MM.1S (cell line): ENCODE data around the gene SFRP2.

ENCODE experiments used
- DNase-seq: peaks from one replicate; pipeline ENCODE4 v3.0.0-alpha.2; 2015
- H2AFZ ChIP-seq: fragments of 300-600 bp; sonication (generic); 2 replicates; pipeline ENCODE4 v1.6.0; 2016; ENCODE audit warnings: antibody characterized with exemption, low read length
- H3F3A ChIP-seq: fragments of 300-600 bp; sonication (generic); 2 replicates; pipeline ENCODE4 v1.6.1; 2016; ENCODE audit warnings: mild to moderate bottlenecking, antibody characterized with exemption, low read length, moderate library complexity, mixed read lengths; ENCODE audit not compliant: insufficient read depth
- H3K27ac ChIP-seq: fragments of 300-600 bp; sonication (generic); 2 replicates; pipeline ENCODE4 v1.5.1; 2016; ENCODE audit warnings: mild to moderate bottlenecking, low read length
- H3K27me3 ChIP-seq: fragments of 300-600 bp; sonication (generic); replicated peaks from 2 replicates; pipeline ENCODE4 v1.6.0; 2016; ENCODE audit warnings: low read length; ENCODE audit not compliant: insufficient read depth
- H3K36me3 ChIP-seq: fragments of 300-600 bp; sonication (generic); replicated peaks from 2 replicates; pipeline ENCODE4 v1.6.1; 2016; ENCODE audit warnings: mild to moderate bottlenecking, low read length, mixed read lengths; ENCODE audit not compliant: insufficient read depth
- H3K4me1 ChIP-seq: fragments of 300-600 bp; sonication (generic); 2 replicates; pipeline ENCODE4 v1.6.1; 2016; ENCODE audit warnings: low read length, mixed read lengths
- H3K4me2 ChIP-seq: fragments of 300-600 bp; sonication (generic); 2 replicates; pipeline ENCODE4 v1.6.0; 2016; ENCODE audit warnings: low read depth, low read length
- H3K4me3 ChIP-seq: fragments of 300-600 bp; sonication (generic); 2 replicates; pipeline ENCODE4 v1.5.1; 2016; ENCODE audit warnings: low read length, mixed read lengths
- H3K79me2 ChIP-seq: fragments of 300-600 bp; sonication (generic); 2 replicates; pipeline ENCODE4 v1.6.1; 2016; ENCODE audit warnings: mixed run types, low read length, mixed read lengths
- H3K9ac ChIP-seq: fragments of 300-600 bp; sonication (generic); 2 replicates; pipeline ENCODE4 v1.6.1; 2016; ENCODE audit warnings: low read length, mixed read lengths
- H3K9me2 ChIP-seq: fragments of 300-600 bp; sonication (generic); replicated peaks from 2 replicates; pipeline ENCODE4 v1.6.1; 2016; ENCODE audit warnings: mild to moderate bottlenecking, low read length, mixed read lengths; ENCODE audit not compliant: insufficient read depth
- H3K9me3 ChIP-seq: fragments of 300-600 bp; sonication (generic); replicated peaks from 2 replicates; pipeline ENCODE4 v1.6.1; 2016; ENCODE audit warnings: mild to moderate bottlenecking, low read length, mixed read lengths; ENCODE audit not compliant: insufficient read depth
- H4K20me1 ChIP-seq: fragments of 300-600 bp; sonication (generic); 2 replicates; pipeline ENCODE4 v1.6.1; 2016; ENCODE audit warnings: mild to moderate bottlenecking, low read length, moderate library complexity, mixed read lengths; ENCODE audit not compliant: insufficient read depth
- CTCF ChIP-seq: fragments of 300-600 bp; sonication (generic); IDR thresholded peaks from 2 replicates; pipeline ENCODE4 v1.5.1; 2016; ENCODE audit warnings: antibody characterized with exemption, low read length, mixed read lengths
- EZH2 ChIP-seq: fragments of 300-600 bp; sonication (generic); optimal IDR thresholded peaks from 2 replicates; pipeline ENCODE3; 2017; ENCODE audit warnings: low read depth, mild to moderate bottlenecking, antibody characterized with exemption, low read length, mixed read lengths
- EZH2phosphoT487 ChIP-seq: fragments of 300-600 bp; sonication (generic); IDR thresholded peaks from 2 replicates; pipeline ENCODE4 v1.6.1; 2018; ENCODE audit warnings: antibody characterized with exemption, low read length

SFRP2 gene

GRCh38 chr4:153825691-153826090 is 36.8 kb upstream of the SFRP2 start:
- Histone ChIP-seq H3F3A (no peaks in the 10 kb centered on the region), H3K9ac (no peak overlapping the region), H3K79me2 (no peaks in the 10 kb centered on the region), H3K4me3 (no peak overlapping the region), H3K9me3 (no peaks in the 10 kb centered on the region), H3K27me3 (no peaks in the 10 kb centered on the region), H2AFZ (no peak overlapping the region), H4K20me1 (no peaks in the 10 kb centered on the region), H3K36me3 (no peaks in the 10 kb centered on the region), H3K9me2 (no peaks in the 10 kb centered on the region), H3K27ac (no peak overlapping the region), H3K4me2 (no peak overlapping the region), H3K4me1 (no peaks in the 10 kb centered on the region)
- DNase-seq, result no peak
- no peak for TF ChIP-seq CTCF
- TF ChIP-seq EZH2phosphoT487, result no peak
- no peak for TF ChIP-seq EZH2

DNA sequence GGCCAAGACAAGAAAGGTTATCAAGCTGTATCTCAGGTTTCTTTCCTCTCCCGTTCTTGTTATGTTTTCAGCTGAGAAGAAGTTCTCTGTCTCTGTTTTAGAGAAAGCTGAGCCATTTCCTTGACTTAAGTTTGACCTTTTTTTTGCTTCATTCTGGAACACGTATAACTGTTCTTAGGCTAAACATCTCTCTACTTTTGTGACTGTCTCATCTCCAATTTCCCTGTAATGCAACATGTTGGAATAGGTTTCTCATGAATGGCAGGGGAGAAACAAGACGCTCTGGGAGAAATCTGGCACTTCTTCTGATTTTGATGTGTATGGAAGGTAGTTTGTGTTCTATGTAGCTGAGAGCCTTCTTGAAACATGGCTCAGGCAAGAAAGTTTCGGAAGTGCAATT is 36.2 kb upstream of the SFRP2 start:
- H3K27ac ChIP-seq, result no peak overlapping the region
- H3K79me2 ChIP-seq, result no peaks in the 10 kb centered on the region
- no peak for TF ChIP-seq CTCF
- no peak for TF ChIP-seq EZH2
- no peak for TF ChIP-seq EZH2phosphoT487
- no peak overlapping the region for H3K4me3 ChIP-seq
- H4K20me1 ChIP-seq, result no peaks in the 10 kb centered on the region
- H2AFZ ChIP-seq, result no peak overlapping the region
- no peaks in the 10 kb centered on the region for H3K27me3 ChIP-seq
- H3F3A ChIP-seq, result no peaks in the 10 kb centered on the region
- H3K4me1 ChIP-seq, result no peaks in the 10 kb centered on the region
- H3K4me2 ChIP-seq, result no peak overlapping the region
- no peaks in the 10 kb centered on the region for H3K36me3 ChIP-seq
- no peak for DNase-seq
- no peaks in the 10 kb centered on the region for H3K9me2 ChIP-seq
- H3K9me3 ChIP-seq, result no peaks in the 10 kb centered on the region
- no peak overlapping the region for H3K9ac ChIP-seq

DNA sequence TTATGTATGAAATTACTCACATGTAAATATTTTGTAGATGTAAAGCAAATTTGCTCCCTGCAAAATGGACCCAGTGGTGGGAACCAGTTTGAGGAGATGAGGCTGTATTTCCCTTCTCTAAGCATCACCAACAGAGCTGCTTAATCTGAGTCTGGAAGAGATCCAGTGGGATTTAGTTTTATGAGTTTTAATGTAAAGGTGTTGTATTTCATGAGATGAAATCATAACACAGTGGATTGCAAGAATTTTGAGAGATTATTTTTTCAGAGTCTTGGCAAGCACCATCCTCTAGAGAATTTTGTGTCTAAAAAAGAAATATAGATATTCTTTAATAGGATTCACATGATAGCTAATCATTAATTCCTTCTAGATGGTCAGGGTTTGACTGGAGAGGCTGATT is 35.6 kb upstream of the SFRP2 start:
- Histone ChIP-seq H4K20me1 (no peaks in the 10 kb centered on the region), H3K9me3 (no peaks in the 10 kb centered on the region), H3K36me3 (no peaks in the 10 kb centered on the region), H3F3A (no peaks in the 10 kb centered on the region), H3K9me2 (no peaks in the 10 kb centered on the region), H3K27me3 (no peaks in the 10 kb centered on the region), H3K4me1 (no peaks in the 10 kb centered on the region), H3K27ac (no peak overlapping the region), H3K4me2 (no peak overlapping the region), H2AFZ (no peak overlapping the region), H3K9ac (no peak overlapping the region), H3K4me3 (no peak overlapping the region), H3K79me2 (no peaks in the 10 kb centered on the region)
- TF ChIP-seq CTCF, result no peak
- no peak for TF ChIP-seq EZH2
- TF ChIP-seq EZH2phosphoT487, result no peak
- no peak for DNase-seq

DNA sequence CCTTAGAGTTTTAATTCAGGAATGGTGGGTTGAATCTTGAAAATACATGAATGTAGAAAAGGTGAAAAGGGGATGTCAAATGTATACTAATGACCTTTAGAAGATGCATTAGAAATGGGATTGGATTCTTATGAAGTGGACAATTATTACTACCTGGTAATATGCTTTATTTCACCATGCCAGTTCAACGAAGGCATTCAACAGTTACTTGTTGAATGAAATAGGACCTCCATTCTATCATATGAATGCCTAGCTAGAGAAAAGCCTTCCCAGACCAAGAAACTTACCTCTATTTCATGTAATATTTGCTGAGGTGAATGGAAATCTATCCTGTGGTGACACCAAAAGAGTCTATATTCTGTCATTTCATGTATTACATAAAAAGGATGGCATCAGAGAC is 34.6 kb upstream of the SFRP2 start:
- H3F3A ChIP-seq, result no peaks in the 10 kb centered on the region
- H3K79me2 ChIP-seq, result no peaks in the 10 kb centered on the region
- H3K9ac ChIP-seq, result no peak overlapping the region
- no peak overlapping the region for H3K4me2 ChIP-seq
- TF ChIP-seq EZH2 (no peak), EZH2phosphoT487 (no peak), CTCF (no peak)
- no peak overlapping the region for H3K4me3 ChIP-seq
- H3K4me1 ChIP-seq, result no peaks in the 10 kb centered on the region
- no peak for DNase-seq
- no peak overlapping the region for H3K27ac ChIP-seq
- no peaks in the 10 kb centered on the region for H3K27me3 ChIP-seq
- H4K20me1 ChIP-seq, result no peaks in the 10 kb centered on the region
- H3K9me2 ChIP-seq, result no peaks in the 10 kb centered on the region
- no peaks in the 10 kb centered on the region for H3K36me3 ChIP-seq
- H2AFZ ChIP-seq, result no peak overlapping the region
- H3K9me3 ChIP-seq, result no peaks in the 10 kb centered on the region
